ENCODE results near the gene NBEA. TPM values are rescaled to one million over a fixed set of nuclear protein-coding genes. Genes with fewer than 3 reads are reported as not detected.

Gene NBEA
- total RNA-seq, 1 experiment from 2014 or later = 3.3 TPM

DNA sequence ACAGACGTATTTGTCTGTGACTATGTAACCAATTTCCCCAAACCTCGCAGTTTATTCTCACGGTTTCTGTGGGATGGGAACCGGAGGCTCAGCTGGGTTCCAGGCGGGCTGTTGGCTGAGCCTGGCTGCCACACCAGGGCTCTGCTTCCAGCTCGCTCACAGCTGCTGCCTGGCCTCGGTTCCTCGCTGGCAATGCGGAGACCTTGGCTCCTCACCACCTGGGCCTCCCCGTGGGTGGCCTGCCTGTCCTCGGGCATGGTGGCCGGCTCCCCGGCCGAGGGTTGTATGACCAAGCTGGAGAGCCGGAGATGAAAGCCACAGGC lies 753.3 kb downstream of the NBEA start:
- no peak for DNase-seq (ENCODE audit: low read depth, low spot score)
- ChIA-PET CTCF (no interaction called here), POLR2A (no interaction called here)
- H3K36me3 ChIP-seq (ENCODE audit: control insufficient read depth, insufficient read depth, low read length) = no peaks in the 10 kb centered on the region
- BruUV-seq (replicated peaks) = no TSS peak
- in situ Hi-C loops (cut with HindIII; ENCODE audit: low pct_unique_long_range_greater_than_20kb, low sequenced_read_pairs) = no loop called here
- H3K4me3 ChIP-seq (ENCODE audit: low read depth in 2 of 2, low read length in 2 of 2) = no peak overlapping the region
- no peaks in the 10 kb centered on the region for H3K9me3 ChIP-seq (ENCODE audit: control insufficient read depth, insufficient read depth, low read depth, low read length)
- no peaks in the 10 kb centered on the region; the same call in 1 of the 2 replicates for H3K4me1 ChIP-seq (ENCODE audit: control insufficient read depth, insufficient read depth, low read length)
- ATAC-seq = no peak
- TF ChIP-seq POLR2AphosphoS5 (IDR thresholded peaks at IDR 0.05; ENCODE audit: low read depth, low read length) (no peak), SIN3A (IDR thresholded peaks at IDR 0.05; ENCODE audit: borderline replicate concordance, insufficient read depth, low read depth, low read length) (no peak), TCF7L2 (IDR thresholded peaks at IDR 0.05; ENCODE audit: low read depth, low read length) (no peak)
- TF ChIP-seq, protein P1, sequence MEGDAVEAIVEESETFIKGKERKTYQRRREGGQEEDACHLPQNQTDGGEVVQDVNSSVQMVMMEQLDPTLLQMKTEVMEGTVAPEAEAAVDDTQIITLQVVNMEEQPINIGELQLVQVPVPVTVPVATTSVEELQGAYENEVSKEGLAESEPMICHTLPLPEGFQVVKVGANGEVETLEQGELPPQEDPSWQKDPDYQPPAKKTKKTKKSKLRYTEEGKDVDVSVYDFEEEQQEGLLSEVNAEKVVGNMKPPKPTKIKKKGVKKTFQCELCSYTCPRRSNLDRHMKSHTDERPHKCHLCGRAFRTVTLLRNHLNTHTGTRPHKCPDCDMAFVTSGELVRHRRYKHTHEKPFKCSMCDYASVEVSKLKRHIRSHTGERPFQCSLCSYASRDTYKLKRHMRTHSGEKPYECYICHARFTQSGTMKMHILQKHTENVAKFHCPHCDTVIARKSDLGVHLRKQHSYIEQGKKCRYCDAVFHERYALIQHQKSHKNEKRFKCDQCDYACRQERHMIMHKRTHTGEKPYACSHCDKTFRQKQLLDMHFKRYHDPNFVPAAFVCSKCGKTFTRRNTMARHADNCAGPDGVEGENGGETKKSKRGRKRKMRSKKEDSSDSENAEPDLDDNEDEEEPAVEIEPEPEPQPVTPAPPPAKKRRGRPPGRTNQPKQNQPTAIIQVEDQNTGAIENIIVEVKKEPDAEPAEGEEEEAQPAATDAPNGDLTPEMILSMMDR (IDR thresholded peaks at IDR 0.05) = no peak
- TF ChIP-seq, protein P2, sequence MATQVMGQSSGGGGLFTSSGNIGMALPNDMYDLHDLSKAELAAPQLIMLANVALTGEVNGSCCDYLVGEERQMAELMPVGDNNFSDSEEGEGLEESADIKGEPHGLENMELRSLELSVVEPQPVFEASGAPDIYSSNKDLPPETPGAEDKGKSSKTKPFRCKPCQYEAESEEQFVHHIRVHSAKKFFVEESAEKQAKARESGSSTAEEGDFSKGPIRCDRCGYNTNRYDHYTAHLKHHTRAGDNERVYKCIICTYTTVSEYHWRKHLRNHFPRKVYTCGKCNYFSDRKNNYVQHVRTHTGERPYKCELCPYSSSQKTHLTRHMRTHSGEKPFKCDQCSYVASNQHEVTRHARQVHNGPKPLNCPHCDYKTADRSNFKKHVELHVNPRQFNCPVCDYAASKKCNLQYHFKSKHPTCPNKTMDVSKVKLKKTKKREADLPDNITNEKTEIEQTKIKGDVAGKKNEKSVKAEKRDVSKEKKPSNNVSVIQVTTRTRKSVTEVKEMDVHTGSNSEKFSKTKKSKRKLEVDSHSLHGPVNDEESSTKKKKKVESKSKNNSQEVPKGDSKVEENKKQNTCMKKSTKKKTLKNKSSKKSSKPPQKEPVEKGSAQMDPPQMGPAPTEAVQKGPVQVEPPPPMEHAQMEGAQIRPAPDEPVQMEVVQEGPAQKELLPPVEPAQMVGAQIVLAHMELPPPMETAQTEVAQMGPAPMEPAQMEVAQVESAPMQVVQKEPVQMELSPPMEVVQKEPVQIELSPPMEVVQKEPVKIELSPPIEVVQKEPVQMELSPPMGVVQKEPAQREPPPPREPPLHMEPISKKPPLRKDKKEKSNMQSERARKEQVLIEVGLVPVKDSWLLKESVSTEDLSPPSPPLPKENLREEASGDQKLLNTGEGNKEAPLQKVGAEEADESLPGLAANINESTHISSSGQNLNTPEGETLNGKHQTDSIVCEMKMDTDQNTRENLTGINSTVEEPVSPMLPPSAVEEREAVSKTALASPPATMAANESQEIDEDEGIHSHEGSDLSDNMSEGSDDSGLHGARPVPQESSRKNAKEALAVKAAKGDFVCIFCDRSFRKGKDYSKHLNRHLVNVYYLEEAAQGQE (IDR thresholded peaks at IDR 0.05; ENCODE audit: insufficient read depth in 1 of 2, low read depth in 2 of 2, low read length in 1 of 2) = no peak
- intact Hi-C loops (cut with micrococcal nuclease; ENCODE audit: unreplicated experiment) = no loop called here
- no peak overlapping the region for H3K27ac ChIP-seq (ENCODE audit: low read length)
- H3K27me3 ChIP-seq (ENCODE audit: control insufficient read depth, insufficient read depth, low read length) = no peaks in the 10 kb centered on the region

DNA sequence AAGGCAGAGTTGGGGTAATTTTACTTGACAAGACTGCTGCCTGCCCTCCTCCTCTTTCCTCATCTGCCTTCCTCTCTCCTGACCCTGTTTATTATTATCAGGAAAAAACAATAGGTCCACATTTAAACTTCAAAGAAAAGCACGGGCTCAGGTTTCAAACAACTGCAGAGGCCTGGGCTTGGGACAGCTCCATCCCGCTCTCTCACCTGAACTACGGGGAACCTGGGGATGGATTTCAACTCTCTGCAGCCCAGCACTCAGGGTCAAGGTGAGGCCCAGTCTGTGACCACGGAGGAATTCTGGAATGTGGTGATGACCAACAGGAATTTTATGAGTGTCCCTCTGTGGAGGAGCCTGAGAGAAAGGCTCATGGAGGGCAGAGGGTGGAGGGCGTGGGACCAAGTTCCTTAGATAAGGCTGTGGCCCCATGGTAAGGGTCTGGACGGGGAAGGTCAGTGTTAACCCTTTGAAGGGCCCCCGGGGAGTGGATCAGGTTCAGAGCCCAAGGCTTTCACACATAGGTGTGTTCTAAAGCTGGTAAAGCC lies 755.2 kb downstream of the NBEA start:
- no TSS peak for BruUV-seq (replicated peaks)
- POLR2A ChIA-PET = no interaction called here
- intact Hi-C loops (cut with micrococcal nuclease; ENCODE audit: unreplicated experiment) = no loop called here
- Histone ChIP-seq H3K36me3 (ENCODE audit: control insufficient read depth, insufficient read depth, low read length) (no peaks in the 10 kb centered on the region), H3K4me3 (ENCODE audit: low read depth in 2 of 2, low read length in 2 of 2) (no peak overlapping the region), H3K27ac (ENCODE audit: low read length) (no peak overlapping the region), H3K27me3 (ENCODE audit: control insufficient read depth, insufficient read depth, low read length) (no peaks in the 10 kb centered on the region), H3K4me1 (ENCODE audit: control insufficient read depth, insufficient read depth, low read length) (no peaks in the 10 kb centered on the region; the same call in 1 of the 2 replicates), H3K9me3 (ENCODE audit: control insufficient read depth, insufficient read depth, low read depth, low read length) (no peaks in the 10 kb centered on the region)
- CTCF ChIA-PET = no interaction called here
- no peak for ATAC-seq
- DNase-seq (ENCODE audit: low read depth, low spot score) = no peak
- TF ChIP-seq SIN3A (IDR thresholded peaks at IDR 0.05; ENCODE audit: borderline replicate concordance, insufficient read depth, low read depth, low read length) (no peak), POLR2AphosphoS5 (IDR thresholded peaks at IDR 0.05; ENCODE audit: low read depth, low read length) (no peak)
- TF ChIP-seq, protein P2 (IDR thresholded peaks at IDR 0.05; ENCODE audit: insufficient read depth in 1 of 2, low read depth in 2 of 2, low read length in 1 of 2) = no peak
- TF ChIP-seq, protein P1 (IDR thresholded peaks at IDR 0.05) = no peak
- in situ Hi-C loops (cut with HindIII; ENCODE audit: low pct_unique_long_range_greater_than_20kb, low sequenced_read_pairs) = no loop called here
